Measurements from ENCODE around the gene CCDC87.
"Not testable (repeated sequence)": the region's sequence is repeated elsewhere in the genome, so short reads cannot be mapped to it uniquely, and the experiment has no call there.

Gene CCDC87

DNA sequence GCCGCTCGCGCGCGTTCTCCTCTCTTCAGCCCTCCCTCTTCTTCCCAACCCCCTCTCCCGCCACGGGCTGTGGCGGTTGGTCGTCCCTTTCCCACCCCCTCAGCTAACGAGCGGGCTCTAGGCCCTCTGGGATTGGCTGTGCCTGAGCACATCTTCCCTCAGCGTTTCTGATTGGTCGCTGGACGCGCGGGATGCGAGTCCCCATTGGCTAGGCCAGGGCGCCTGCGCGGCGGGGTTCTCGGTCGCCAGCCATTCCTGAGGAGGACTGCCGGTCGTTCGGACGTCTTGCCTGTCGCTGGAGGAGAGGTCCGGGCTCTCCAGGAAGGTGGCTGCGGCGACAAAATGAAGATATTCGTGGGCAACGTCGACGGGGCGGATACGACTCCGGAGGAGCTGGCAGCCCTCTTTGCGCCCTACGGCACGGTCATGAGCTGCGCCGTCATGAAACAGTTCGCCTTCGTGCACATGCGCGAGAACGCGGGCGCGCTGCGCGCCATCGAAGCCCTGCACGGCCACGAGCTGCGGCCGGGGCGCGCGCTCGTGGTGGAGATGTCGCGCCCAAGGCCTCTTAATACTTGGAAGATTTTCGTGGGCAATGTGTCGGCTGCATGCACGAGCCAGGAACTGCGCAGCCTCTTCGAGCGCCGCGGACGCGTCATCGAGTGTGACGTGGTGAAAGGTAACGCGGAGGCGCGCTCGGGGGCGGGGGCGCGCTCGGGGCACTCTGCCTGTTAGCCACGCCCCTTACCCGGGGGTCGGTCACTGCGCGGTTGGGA is 23.7 kb upstream of the CCDC87 start, which contains the start of gene RBM14:
Gene RBM14 (plus strand): TSS at position 252 of the 776 bp plus-strand sequence. CDS start 91 bp downstream, at position 343.
- peak; percentile 99 for DNase-seq

DNA sequence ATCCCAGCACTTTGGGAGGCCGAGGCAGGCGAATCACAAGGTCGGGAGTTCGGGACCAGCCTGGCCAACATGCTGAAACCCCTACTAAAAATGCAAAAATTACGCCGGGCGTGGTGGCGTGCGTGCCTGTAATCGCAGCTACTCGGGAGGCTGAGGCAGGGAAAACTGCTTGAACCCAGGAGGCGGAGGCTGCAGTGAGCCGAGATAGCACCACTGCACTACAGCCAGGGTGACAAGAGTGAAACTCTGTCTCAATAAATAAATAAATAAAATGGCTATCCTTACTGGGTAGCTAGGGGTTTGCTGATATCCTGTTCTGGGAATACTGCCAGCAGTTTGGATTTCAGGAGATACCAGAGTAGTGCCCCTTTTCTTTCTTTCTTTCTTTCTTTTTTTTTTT is 21.2 kb upstream of the CCDC87 start:
- DNase-seq, result no peak

DNA sequence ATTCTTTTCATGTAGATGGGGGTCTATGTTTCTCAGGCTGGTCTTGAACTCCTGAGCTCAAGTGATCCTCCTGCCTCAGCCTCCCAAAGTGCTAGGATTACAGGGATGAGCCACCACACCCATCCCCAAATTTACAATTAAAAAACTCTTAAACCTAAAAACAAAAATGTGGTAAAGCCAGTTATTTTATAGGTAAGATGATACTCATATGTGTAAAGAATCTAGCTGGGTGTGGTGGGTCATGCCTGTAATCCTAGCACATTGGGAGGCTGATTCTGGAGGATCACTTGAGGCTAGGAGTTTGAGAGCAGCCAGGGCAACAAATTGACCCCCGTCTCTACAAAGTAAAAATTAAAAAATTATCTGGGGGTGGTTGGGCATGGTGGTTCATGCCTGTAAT is 19.6 kb upstream of the CCDC87 start:
- DNase-seq, result no peak

- DNase-seq, result peak in 1 of 2 experiments; percentile 41
These were observed 17.1 kb upstream of the CCDC87 start for GRCh38 chr11:66609721-66610617.

DNA sequence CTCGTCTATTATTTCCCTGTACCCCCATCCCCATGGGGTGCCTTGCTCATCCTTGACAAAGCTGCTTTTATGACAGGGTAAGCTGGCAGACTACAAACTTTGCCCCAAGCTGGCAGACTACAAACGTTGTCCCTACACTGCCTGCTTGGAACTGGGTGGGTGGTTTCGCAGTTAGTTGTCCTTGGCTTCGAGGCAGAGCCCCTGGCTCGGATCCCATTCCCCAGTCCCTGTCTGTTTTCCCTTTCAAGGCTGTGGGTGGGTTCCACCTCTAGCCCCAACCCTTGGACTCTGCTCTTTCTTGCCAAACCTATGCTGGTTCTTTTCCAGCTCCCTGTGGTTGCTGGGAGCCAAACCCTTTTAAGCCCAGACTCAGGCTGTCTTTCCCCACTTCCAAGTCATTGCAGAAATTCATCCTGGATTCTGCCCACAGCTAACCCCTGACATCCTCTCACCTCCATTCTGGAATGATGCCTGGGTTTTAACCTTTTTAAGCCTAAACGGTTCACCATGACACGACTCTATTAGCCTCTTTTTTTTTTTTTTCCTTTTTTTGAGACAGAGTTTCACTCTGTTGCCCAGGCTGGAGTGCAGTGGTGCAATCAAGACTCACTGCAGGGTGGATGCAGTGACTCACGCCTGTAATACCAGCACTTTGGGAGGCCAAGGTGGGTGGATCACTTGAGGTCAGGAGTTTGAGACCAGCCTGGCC is 14.4 kb upstream of the CCDC87 start:
- no peak for DNase-seq

- not testable (repeated sequence) for DNase-seq
These were observed 13.7 kb upstream of the CCDC87 start for GRCh38 chr11:66606608-66607007.

- DNase-seq, result no peak
These were observed 11.3 kb upstream of the CCDC87 start for GRCh38 chr11:66604155-66604554.

DNA sequence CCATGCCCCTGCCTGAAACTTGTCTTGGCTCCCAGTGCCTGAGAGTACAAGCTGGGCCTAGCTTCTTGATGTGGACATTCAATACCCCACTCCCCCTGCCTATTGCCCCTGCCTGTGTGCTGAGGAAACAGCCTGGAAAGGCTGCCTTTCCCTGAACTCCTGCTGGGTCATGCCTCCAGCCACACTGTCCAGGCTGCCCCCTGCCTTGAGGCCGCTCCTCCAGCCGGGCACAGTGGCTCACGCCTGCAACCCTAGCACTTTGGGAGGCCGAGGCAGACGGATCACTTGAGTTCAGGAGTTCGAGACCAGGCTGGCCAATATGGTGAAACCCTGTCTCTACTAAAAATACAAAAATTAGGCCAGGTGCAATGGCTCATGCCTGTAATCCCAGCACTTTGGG is 10.2 kb upstream of the CCDC87 start:
- no peak for DNase-seq

GRCh38 chr11:66600631-66601233 is 7.9 kb upstream of the CCDC87 start:
- DNase-seq, result no peak

- DNase-seq, result no peak
These were observed 7.4 kb upstream of the CCDC87 start for GRCh38 chr11:66600219-66600618.

- DNase-seq, result no peak
These were observed 6.1 kb upstream of the CCDC87 start for GRCh38 chr11:66598993-66599392.

- no peak for DNase-seq
These were observed 2.5 kb upstream of the CCDC87 start for GRCh38 chr11:66595245-66595904.

DNA sequence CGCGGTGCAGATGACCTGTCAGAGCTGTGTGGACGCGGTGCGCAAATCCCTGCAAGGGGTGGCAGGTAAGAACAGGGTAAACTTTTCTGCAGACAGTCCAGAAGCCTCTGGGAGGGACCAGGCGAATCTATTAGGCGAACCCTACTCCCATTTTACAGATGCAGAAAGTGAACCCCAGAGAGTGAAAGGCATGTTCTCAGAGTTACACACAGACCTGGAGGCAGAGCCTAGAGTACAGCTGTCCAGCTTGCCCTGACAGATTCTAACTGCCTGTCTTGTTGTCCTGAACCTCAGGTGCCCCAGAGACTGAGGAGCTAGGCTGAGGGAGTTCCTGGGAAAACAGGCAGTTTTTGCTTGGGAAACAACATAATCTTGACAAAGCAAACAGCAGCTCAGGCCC is 787 bp upstream of the CCDC87 start:
- DNase-seq, result no peak

DNA sequence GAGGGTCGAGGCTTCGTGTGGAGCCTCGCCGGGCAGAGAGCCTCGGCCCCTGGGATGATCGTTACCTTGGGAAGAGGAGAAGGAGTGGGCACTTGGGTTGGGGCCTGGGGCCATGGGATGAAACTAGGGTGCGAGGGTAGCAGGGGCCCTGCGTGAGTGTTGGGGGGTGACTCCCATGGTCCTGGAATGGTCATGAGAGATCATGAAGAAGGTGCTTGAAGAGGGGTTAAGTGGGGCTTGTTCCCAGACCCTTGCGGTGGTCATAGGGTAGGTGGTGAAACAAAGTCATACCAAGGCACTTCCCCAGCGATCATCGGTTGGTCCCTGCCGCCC is 406 bp upstream of the CCDC87 start:
- no peak for DNase-seq

DNA sequence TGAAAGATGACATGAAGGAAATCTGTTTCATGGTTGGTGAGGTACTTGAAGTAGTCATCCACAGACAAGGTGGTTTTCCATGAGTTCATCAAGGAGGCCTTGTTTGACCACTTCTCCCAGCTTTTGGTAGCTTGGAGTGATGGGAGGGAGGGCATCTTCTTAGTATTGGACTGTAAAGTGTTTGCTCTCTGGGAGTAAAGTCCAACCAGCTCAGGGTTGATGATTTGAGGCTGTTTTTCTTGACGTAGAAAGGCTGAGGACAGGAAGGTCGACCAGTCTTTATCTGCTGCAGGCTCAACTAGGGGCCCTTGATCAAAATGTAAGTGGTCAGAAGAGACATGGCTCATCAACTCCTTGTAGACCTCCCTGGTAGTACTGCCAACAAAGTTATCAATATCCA is 1.7 kb downstream of the CCDC87 start:
- no peak for DNase-seq

GRCh38 chr11:66589996-66590675 is 2.7 kb downstream of the CCDC87 start:
- DNase-seq, result no peak

GRCh38 chr11:66589315-66589714 is 3.5 kb downstream of the CCDC87 start:
- DNase-seq, result not testable (repeated sequence)

DNA sequence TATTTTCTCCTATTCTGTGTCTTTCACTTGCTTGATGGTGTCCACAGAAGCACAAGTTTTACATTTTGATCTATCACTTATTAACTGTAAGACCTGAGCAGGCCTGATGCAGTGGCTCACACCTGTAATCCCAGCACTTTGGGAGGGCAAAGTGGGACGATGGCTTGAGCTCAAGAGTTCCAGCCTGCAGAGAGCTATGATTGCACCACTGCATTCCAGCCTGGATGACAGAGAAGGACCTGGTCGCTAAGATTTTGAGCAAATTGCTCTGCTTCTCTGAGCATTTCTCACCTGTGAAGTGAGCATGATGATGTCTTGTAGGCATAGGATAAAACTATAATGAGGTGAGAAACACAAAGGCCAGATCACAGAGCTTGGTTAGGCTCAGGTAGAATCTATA is 6.7 kb downstream of the CCDC87 start:
- no peak for DNase-seq

DNA sequence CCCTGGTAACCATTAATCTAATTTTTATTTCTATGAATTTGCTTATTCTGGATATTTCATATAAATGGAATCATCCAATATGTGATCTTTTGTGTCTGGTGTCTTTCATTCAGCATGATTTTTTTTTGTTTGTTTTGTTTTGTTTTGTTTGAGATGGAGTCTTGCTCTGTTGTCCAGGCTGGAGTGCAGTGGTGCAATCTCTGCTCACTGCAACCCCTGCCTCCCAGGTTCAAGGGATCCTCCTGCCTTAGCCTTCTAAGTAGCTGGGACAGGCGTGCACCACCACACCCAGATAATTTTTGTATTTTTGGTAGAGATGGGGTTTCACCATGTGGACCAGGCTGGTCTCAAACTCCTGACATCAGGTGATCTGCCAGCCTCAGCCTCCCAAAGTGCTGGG is 7.4 kb downstream of the CCDC87 start:
- DNase-seq, result not testable (repeated sequence)

DNA sequence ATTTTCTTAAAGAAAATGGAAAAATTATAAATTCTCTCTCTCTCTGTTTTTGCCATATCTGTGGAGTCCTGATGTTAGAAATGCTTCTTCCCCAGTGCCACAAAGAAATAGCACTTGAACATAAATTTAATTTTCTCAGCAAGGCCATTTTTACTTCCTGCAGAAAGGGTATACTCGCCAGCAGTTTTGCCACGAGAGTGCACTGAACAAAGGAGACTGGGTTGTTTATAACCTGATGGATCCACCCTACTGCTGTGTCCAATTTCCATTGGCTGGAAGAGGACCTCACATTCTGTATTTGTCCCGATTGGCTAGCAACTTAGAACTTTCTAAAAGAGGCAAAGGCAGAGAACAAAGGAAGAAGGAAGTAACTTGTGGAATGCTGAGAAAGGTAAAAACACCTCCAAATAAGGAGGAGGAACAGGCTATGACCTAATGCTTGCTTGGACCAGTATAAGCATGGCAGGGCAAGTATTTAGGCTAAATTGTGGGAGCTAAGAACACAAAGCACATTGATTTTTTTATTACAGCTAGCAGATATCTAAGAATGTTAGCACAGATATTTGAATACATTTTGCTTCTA is 10.2 kb downstream of the CCDC87 start:
- DNase-seq, result not testable (repeated sequence)

DNA sequence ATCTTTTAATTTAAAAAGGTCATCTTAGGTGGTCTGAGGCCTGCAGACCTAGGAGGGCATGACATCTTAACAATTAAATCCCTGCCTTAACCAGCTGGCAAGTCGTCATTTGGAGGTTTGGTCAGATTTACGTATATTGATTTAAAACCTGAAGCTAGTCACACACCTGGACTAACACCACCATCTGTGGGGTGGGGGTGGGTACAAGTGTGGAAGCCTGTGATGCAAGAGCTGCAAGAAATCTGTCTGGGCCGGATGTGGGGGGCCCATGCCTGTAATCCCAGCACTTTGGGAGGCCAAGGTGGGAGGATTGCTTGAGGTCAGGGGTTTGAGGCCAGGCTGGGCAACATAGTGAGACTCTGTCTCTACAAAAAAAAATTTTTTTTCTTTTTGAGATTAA is 11.6 kb downstream of the CCDC87 start:
- no peak for DNase-seq

All from NCI-H524 (cell line).